MM.1S (cell line): Measurements from ENCODE around the gene KTN1.

Experiments used
- DNase-seq: peaks from one replicate; pipeline ENCODE4 v3.0.0-alpha.2; 2015
- H2AFZ ChIP-seq: fragments of 300-600 bp; sonication (generic); 2 replicates; pipeline ENCODE4 v1.6.0; 2016; ENCODE audit warnings: antibody characterized with exemption, low read length
- H3F3A ChIP-seq: fragments of 300-600 bp; sonication (generic); 2 replicates; pipeline ENCODE4 v1.6.1; 2016; ENCODE audit warnings: mild to moderate bottlenecking, antibody characterized with exemption, low read length, moderate library complexity, mixed read lengths; ENCODE audit not compliant: insufficient read depth
- H3K27ac ChIP-seq: fragments of 300-600 bp; sonication (generic); 2 replicates; pipeline ENCODE4 v1.5.1; 2016; ENCODE audit warnings: mild to moderate bottlenecking, low read length
- H3K27me3 ChIP-seq: fragments of 300-600 bp; sonication (generic); replicated peaks from 2 replicates; pipeline ENCODE4 v1.6.0; 2016; ENCODE audit warnings: low read length; ENCODE audit not compliant: insufficient read depth
- H3K36me3 ChIP-seq: fragments of 300-600 bp; sonication (generic); replicated peaks from 2 replicates; pipeline ENCODE4 v1.6.1; 2016; ENCODE audit warnings: mild to moderate bottlenecking, low read length, mixed read lengths; ENCODE audit not compliant: insufficient read depth
- H3K4me1 ChIP-seq: fragments of 300-600 bp; sonication (generic); 2 replicates; pipeline ENCODE4 v1.6.1; 2016; ENCODE audit warnings: low read length, mixed read lengths
- H3K4me2 ChIP-seq: fragments of 300-600 bp; sonication (generic); 2 replicates; pipeline ENCODE4 v1.6.0; 2016; ENCODE audit warnings: low read depth, low read length
- H3K4me3 ChIP-seq: fragments of 300-600 bp; sonication (generic); 2 replicates; pipeline ENCODE4 v1.5.1; 2016; ENCODE audit warnings: low read length, mixed read lengths
- H3K79me2 ChIP-seq: fragments of 300-600 bp; sonication (generic); 2 replicates; pipeline ENCODE4 v1.6.1; 2016; ENCODE audit warnings: mixed run types, low read length, mixed read lengths
- H3K9ac ChIP-seq: fragments of 300-600 bp; sonication (generic); 2 replicates; pipeline ENCODE4 v1.6.1; 2016; ENCODE audit warnings: low read length, mixed read lengths
- H3K9me2 ChIP-seq: fragments of 300-600 bp; sonication (generic); replicated peaks from 2 replicates; pipeline ENCODE4 v1.6.1; 2016; ENCODE audit warnings: mild to moderate bottlenecking, low read length, mixed read lengths; ENCODE audit not compliant: insufficient read depth
- H3K9me3 ChIP-seq: fragments of 300-600 bp; sonication (generic); replicated peaks from 2 replicates; pipeline ENCODE4 v1.6.1; 2016; ENCODE audit warnings: mild to moderate bottlenecking, low read length, mixed read lengths; ENCODE audit not compliant: insufficient read depth
- H4K20me1 ChIP-seq: fragments of 300-600 bp; sonication (generic); 2 replicates; pipeline ENCODE4 v1.6.1; 2016; ENCODE audit warnings: mild to moderate bottlenecking, low read length, moderate library complexity, mixed read lengths; ENCODE audit not compliant: insufficient read depth
- EZH2 ChIP-seq: fragments of 300-600 bp; sonication (generic); optimal IDR thresholded peaks from 2 replicates; pipeline ENCODE3; 2017; ENCODE audit warnings: low read depth, mild to moderate bottlenecking, antibody characterized with exemption, low read length, mixed read lengths
- EZH2phosphoT487 ChIP-seq: fragments of 300-600 bp; sonication (generic); IDR thresholded peaks from 2 replicates; pipeline ENCODE4 v1.6.1; 2018; ENCODE audit warnings: antibody characterized with exemption, low read length
- TF ChIP-seq, protein P1 (sequence below): fragments of 300-600 bp; sonication (generic); IDR thresholded peaks from 2 replicates; pipeline ENCODE4 v1.5.1; 2016; ENCODE audit warnings: antibody characterized with exemption, low read length, mixed read lengths

KTN1 gene

DNA sequence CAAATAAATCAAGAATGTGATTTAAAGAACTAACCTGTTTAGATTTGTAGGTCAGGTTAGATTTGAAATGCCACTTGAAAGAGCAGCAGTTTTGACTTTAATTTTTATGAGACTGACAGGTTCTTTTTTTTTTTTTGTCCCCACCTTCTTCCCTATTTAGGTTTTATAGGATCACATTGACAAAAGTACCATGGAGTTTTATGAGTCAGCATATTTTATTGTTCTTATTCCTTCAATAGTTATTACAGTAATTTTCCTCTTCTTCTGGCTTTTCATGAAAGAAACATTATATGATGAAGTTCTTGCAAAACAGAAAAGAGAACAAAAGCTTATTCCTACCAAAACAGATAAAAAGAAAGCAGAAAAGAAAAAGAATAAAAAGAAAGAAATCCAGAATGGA, 31.9 kb downstream of the KTN1 start:
- DNase-seq = no peak
- no peak overlapping the region for H2AFZ ChIP-seq
- H3K4me1 ChIP-seq = no peaks in the 10 kb centered on the region
- H3F3A ChIP-seq = no peaks in the 10 kb centered on the region
- H3K9me3 ChIP-seq = no peaks in the 10 kb centered on the region
- H3K4me3 ChIP-seq = no peak overlapping the region
- H3K27ac ChIP-seq = no peak overlapping the region
- H3K36me3 ChIP-seq = no peaks in the 10 kb centered on the region
- no peak overlapping the region for H3K4me2 ChIP-seq
- no peaks in the 10 kb centered on the region for H4K20me1 ChIP-seq
- no peak overlapping the region for H3K9ac ChIP-seq
- TF ChIP-seq, protein P1, sequence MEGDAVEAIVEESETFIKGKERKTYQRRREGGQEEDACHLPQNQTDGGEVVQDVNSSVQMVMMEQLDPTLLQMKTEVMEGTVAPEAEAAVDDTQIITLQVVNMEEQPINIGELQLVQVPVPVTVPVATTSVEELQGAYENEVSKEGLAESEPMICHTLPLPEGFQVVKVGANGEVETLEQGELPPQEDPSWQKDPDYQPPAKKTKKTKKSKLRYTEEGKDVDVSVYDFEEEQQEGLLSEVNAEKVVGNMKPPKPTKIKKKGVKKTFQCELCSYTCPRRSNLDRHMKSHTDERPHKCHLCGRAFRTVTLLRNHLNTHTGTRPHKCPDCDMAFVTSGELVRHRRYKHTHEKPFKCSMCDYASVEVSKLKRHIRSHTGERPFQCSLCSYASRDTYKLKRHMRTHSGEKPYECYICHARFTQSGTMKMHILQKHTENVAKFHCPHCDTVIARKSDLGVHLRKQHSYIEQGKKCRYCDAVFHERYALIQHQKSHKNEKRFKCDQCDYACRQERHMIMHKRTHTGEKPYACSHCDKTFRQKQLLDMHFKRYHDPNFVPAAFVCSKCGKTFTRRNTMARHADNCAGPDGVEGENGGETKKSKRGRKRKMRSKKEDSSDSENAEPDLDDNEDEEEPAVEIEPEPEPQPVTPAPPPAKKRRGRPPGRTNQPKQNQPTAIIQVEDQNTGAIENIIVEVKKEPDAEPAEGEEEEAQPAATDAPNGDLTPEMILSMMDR = no peak
- TF ChIP-seq EZH2phosphoT487 = no peak
- no peak for TF ChIP-seq EZH2
- no peaks in the 10 kb centered on the region for H3K27me3 ChIP-seq
- no peaks in the 10 kb centered on the region for H3K9me2 ChIP-seq
- H3K79me2 ChIP-seq = peaks cover 5% of the 10 kb centered on the region; the same call in 1 of the 2 replicates

DNA sequence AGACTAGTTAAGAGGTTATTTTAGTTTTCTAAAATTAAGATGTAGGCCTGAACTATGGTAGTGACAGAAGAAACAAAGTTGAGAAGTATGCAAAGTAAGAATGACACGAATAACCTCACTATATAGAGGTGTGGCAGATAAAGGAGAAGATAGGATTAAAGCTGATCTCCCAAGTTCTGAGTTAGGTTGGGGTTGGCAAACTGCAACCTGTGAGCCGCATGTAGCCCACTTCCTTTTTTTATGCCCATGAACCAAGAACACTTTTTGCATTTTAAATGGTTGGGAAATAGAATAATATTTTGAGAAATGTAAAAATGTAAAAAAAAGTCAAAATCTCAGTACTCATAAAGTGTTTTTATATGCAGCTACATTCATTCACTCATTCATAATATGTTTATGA, 34.3 kb downstream of the KTN1 start:
- no peak for TF ChIP-seq EZH2
- TF ChIP-seq, protein P1 = no peak
- 0 out of 2 replicates have a peak, but pooled peaks cover 3% of the 10 kb centered on the region for H3K36me3 ChIP-seq
- H3K4me1 ChIP-seq = no peaks in the 10 kb centered on the region
- no peak overlapping the region for H3K9ac ChIP-seq
- H3K9me2 ChIP-seq = no peaks in the 10 kb centered on the region
- no peaks in the 10 kb centered on the region for H3K27me3 ChIP-seq
- H3F3A ChIP-seq = no peaks in the 10 kb centered on the region
- H3K9me3 ChIP-seq = no peaks in the 10 kb centered on the region
- H3K79me2 ChIP-seq = no peaks in the 10 kb centered on the region; the same call in 1 of the 2 replicates
- H4K20me1 ChIP-seq = no peaks in the 10 kb centered on the region
- no peak overlapping the region for H3K4me3 ChIP-seq
- DNase-seq = no peak
- no peak overlapping the region for H3K27ac ChIP-seq
- H2AFZ ChIP-seq = no peak overlapping the region
- no peak overlapping the region for H3K4me2 ChIP-seq

DNA sequence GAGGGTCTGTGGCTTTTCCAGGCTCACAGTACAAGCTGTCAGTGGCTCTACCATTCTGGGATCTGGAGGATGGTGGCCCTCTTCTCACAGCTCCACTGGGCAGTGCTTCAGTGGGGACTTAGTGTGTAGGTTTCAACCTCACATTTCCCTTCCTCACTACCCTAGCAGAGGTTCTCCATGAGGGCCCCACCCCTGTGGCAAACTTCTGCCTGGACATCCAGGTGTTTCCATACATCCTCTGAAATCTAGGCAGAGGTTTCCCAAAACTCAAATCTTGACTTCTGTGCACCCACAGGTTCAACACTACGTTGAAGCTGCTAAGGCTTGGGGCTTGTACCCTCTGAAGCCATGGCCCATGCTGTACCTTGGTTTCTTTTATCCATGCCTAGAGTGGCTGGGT, 40.3 kb downstream of the KTN1 start:
- Histone ChIP-seq H3K9me3 (no peaks in the 10 kb centered on the region), H3K4me2 (no peak overlapping the region), H4K20me1 (no peaks in the 10 kb centered on the region), H3K9ac (no peak overlapping the region), H3K4me1 (no peaks in the 10 kb centered on the region), H3K36me3 (0 out of 2 replicates have a peak, but pooled peaks cover 3% of the 10 kb centered on the region), H3F3A (no peaks in the 10 kb centered on the region), H3K79me2 (no peaks in the 10 kb centered on the region), H2AFZ (no peak overlapping the region), H3K27me3 (no peaks in the 10 kb centered on the region), H3K4me3 (no peak overlapping the region), H3K9me2 (no peaks in the 10 kb centered on the region), H3K27ac (no peak overlapping the region)
- no peak for DNase-seq
- TF ChIP-seq EZH2 (no peak), EZH2phosphoT487 (no peak)
- TF ChIP-seq, protein P1 = no peak
